ENCODE results near the gene PPARD.

Gene PPARD

DNA sequence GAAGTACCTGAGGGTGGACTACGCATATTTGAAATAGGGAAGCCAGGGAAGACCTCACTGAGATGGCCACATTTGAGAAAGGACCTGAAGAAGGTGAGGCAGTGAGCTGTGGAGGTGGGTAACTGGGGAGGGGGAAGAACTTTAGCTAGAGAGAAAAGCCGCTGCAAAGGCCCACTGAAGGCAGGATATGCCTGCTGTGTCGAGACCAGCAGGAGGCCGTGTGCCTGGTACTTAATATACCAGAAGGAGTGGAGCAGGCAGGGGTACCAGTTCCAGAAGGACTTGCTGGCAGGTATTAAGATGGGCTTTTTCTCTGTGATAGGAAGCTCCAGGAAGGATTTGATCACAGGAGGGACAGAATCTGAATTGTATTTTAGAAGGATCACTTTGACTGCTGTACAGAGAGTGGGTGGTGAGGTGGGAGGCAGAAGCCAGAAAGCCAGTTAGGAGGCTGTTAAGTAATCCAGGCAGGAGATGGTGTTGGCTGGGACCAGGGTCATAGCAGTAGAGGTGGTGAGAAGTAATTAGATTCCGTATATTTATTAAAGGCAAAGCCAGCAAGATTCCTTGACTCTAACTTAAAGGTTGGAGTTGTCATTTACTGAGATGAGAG lies 55.6 kb downstream of the PPARD start:
- DNase-seq (ENCODE audit: insufficient read length, low spot score) (no peak), FAIRE-seq (no peak)
- TF ChIP-seq, protein P1, sequence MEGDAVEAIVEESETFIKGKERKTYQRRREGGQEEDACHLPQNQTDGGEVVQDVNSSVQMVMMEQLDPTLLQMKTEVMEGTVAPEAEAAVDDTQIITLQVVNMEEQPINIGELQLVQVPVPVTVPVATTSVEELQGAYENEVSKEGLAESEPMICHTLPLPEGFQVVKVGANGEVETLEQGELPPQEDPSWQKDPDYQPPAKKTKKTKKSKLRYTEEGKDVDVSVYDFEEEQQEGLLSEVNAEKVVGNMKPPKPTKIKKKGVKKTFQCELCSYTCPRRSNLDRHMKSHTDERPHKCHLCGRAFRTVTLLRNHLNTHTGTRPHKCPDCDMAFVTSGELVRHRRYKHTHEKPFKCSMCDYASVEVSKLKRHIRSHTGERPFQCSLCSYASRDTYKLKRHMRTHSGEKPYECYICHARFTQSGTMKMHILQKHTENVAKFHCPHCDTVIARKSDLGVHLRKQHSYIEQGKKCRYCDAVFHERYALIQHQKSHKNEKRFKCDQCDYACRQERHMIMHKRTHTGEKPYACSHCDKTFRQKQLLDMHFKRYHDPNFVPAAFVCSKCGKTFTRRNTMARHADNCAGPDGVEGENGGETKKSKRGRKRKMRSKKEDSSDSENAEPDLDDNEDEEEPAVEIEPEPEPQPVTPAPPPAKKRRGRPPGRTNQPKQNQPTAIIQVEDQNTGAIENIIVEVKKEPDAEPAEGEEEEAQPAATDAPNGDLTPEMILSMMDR (IDR thresholded peaks at IDR 0.05; ENCODE audit: insufficient read depth, missing control alignments) = no peak

DNA sequence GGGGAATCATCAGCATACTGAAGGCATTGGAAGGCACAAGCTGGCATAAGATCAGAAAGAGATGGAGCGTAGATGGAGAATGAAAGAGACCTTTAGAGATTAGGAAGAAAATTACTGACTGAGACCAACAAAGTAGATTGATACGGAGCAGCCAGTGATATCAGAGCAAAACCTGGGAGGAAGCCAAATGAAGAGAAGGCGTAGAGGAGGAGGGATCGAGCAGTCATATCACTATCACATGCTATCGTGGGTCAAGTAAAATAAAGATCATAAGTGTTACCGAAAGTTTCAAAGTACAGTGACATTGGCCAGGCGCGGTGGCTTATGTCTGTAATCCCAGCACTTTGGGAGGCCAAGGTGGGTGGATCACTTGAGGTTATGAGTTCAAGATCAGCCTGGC lies 56.2 kb downstream of the PPARD start:
- DNase-seq (ENCODE audit: insufficient read length, low spot score) = no peak
- FAIRE-seq = no peak
- TF ChIP-seq, protein P1 (IDR thresholded peaks at IDR 0.05; ENCODE audit: insufficient read depth, missing control alignments) = no peak

DNA sequence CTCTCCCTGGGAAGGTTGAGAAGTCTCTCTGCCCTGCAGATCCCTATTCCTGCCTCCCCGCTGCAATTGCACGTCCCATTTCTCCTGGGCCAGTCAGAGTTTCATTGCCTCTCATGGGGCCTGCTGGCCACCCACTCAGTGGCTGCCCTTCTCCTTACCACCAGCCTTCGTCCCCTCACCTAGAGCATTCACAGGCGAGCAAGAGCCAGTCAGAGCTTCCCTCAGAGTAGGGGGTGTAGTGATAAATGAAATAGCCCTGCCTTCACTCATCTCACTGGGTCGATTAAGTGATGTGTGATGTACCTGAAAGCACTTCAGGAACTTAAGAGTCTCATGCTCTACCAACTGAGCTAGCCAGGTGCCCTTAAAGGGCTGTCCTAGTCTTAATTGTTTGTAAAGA lies 57.8 kb downstream of the PPARD start:
- TF ChIP-seq, protein P1 (IDR thresholded peaks at IDR 0.05; ENCODE audit: insufficient read depth, missing control alignments) = no peak
- DNase-seq (ENCODE audit: insufficient read length, low spot score) (no peak), FAIRE-seq (no peak)

DNA sequence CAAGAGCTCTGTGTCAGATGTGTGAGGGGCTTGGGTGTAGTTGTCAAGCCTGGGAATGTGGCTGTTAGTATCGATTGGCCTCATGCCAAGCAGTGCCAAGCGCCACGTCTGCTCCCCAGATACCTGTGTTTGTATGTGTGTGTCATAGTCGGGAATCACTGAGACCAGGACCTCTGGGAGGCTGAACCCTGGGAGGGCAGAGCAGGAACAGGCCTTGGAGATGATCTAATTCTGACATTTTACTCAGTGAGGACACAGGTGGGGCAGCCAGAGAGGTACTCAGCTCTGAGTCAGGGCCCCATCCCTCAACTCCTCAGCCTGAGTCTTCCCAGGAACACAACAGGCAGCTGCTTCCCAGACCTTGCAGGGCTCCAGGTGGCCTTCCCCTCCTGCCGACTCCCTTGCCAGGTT lies 58.5 kb downstream of the PPARD start:
- no peak for FAIRE-seq
- no peak for DNase-seq (ENCODE audit: insufficient read length, low spot score)
- TF ChIP-seq, protein P1 (IDR thresholded peaks at IDR 0.05; ENCODE audit: insufficient read depth, missing control alignments) = no peak

DNA sequence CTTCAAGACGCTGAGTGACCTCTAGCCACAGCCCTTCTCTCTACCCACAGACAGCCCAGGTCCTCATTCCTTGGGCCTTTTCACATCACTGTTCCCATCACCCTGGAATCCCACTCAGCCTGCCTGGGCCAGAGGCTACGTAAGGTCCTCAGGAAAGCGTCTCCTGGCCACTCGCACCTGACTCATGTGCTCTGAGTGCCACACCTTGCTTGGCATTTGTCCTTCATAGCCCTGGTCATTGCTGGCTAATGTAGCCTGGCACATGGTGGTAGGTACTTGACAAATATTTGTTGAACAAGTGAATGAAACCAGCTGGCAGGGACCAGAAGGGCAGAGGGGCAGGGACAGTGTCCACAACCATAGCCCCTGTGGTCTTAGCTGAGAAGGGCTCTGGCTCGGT lies 59.2 kb downstream of the PPARD start:
- DNase-seq (ENCODE audit: insufficient read length, low spot score) (no peak), FAIRE-seq (no peak)
- TF ChIP-seq, protein P1 (IDR thresholded peaks at IDR 0.05; ENCODE audit: insufficient read depth, missing control alignments) = no peak

DNA sequence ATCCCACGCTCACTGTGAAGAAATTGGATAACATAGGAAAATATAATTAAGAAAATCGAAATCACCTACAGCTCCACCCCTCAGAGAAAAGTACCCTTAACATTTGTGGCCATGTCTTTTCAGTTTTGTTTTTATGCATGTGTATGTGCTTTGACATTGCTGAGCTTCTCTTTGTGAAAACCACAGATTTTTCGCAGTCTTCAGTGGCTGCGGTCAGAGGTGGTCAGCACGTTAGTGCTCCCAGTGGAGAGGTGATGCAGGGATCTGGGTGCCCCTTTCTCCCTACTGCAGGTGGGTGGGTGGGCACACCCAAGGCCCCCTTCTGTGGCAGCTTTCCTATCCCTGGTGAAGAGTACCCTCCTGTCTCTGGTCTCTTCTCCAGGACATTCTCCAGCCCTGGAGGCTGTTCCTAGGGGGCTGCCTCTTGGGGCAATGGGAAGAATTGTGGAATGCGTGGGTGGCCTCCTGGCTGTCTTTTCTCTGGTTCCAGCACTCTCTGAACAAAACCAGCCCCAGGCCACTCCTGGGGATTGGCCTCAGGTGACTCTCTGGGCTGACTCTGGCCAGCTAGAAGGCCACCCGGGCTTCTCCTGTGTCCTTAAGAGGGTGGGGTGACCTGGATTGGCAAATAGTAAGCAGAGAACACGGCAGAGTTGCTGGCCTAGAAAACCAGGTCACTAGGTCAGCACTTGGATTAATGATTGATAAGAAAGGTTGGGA lies 59.9 kb downstream of the PPARD start:
- no peak for DNase-seq (ENCODE audit: insufficient read length, low spot score)
- no peak for FAIRE-seq

DNA sequence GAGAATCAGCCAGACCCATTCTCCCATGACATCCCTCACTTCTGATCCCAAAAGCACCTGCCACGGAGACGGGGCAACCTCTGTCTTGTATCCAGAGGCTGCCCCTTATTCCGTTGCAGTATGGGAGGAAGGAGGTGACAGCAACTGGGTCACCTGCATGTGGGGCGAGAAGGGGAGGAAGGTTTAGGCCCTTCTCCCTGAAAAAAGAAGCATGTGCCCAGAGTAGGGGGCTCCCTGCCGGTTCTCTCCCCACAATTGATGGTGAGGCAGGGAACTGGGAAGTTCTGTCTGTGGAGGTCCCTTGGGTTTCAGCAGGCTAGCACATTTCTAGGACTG lies 60.5 kb downstream of the PPARD start:
- DNase-seq (ENCODE audit: insufficient read length, low spot score) (no peak), FAIRE-seq (no peak)
- TF ChIP-seq, protein P1 (IDR thresholded peaks at IDR 0.05; ENCODE audit: insufficient read depth, missing control alignments) = no peak

More for the DNA sequence above, 59.9 kb downstream of the PPARD start:
- TF ChIP-seq, protein P1 (IDR thresholded peaks at IDR 0.05; ENCODE audit: insufficient read depth, missing control alignments) = no peak

Measured in D721Med (cell line).